Activated T-cell treated with anti-CD3 and anti-CD28 coated beads, Interleukin-2, amount 50 U/mL, for 48 hours (primary cell): ENCODE measurements around the gene SEMA4C.
A peak's percentile ranks its signal among the peaks of the same experiment; 100 is the strongest.

Source experiments
- DNase-seq, 2 experiments: peaks; one replicate each; pipeline ENCODE4 v3.0.0-alpha.2; 2020

Gene SEMA4C

GRCh38 chr2:96869822-96870625 lies at the start of gene SEMA4C:
Gene SEMA4C, minus strand, starts transcription at chr2:96870080. Its CDS starts 2,194 bp downstream, at chr2:96867886.
- DNase-seq = peak; percentile 59 to 67

GRCh38 chr2:96918754-96919550 lies 49.1 kb upstream of the SEMA4C start:
- no peak for DNase-seq

GRCh38 chr2:96918092-96918753 lies 48.3 kb upstream of the SEMA4C start:
- no peak for DNase-seq

- DNase-seq = no peak
These were observed 47.0 kb upstream of the SEMA4C start for GRCh38 chr2:96916646-96917543.

- DNase-seq = no peak
These were observed 46.3 kb upstream of the SEMA4C start for GRCh38 chr2:96916156-96916630.

- DNase-seq = no peak
These were observed 44.5 kb upstream of the SEMA4C start for GRCh38 chr2:96914332-96914731.

DNA sequence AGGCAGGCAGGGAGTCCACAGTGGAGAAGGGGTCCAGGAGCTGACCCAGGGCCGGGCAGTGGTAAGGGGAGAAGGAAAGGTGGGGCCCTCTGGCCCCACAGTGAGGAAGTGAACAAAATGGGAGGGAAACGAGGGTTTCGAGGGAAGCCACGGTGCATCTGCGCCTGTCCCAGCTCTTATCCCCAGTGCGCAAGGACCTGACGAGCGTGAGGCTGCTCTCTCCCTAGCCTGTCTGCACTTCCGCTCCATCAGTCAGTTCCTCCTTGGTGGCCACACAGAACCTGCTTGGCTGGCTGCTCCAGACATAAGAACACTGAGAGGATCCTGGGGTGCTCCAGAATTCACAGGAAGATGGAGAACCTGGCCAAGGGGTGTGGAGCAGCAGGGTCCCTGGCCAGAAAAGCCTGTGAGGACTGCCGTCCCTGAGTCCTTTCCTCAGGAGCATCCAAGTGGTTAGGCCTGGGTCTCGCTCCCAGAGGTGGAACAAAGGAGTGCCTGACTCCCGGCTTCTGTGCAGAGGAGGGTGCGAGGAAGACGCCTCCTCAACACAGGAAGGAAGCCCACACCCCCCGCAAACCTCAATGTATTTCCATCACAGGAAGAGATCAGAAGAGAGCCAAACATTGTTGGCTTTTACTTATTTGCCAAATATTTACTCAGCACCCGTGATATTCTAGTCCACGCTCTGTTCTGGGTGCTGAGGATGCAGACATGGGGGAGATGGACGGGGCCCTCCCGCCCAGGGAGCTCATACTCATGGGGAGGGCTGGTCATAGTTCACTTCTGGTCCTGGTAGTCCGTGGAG lies 43.7 kb upstream of the SEMA4C start:
- DNase-seq = peak; percentile 60 to 68

DNA sequence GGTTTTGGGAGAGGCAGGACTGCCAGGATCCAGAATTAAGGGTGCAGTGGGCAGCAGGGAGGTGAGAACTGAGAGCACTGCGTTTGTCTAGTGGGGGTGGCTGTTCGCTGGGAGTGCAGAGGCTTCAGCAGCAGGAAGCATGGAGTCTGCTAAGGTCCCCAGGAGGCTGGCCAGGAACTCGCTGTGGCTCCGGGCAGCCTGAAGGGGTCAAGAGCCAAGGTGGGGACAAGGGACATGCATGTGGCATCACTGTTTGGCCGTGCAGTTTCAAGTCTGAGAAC lies 43.2 kb upstream of the SEMA4C start:
- no peak for DNase-seq

DNA sequence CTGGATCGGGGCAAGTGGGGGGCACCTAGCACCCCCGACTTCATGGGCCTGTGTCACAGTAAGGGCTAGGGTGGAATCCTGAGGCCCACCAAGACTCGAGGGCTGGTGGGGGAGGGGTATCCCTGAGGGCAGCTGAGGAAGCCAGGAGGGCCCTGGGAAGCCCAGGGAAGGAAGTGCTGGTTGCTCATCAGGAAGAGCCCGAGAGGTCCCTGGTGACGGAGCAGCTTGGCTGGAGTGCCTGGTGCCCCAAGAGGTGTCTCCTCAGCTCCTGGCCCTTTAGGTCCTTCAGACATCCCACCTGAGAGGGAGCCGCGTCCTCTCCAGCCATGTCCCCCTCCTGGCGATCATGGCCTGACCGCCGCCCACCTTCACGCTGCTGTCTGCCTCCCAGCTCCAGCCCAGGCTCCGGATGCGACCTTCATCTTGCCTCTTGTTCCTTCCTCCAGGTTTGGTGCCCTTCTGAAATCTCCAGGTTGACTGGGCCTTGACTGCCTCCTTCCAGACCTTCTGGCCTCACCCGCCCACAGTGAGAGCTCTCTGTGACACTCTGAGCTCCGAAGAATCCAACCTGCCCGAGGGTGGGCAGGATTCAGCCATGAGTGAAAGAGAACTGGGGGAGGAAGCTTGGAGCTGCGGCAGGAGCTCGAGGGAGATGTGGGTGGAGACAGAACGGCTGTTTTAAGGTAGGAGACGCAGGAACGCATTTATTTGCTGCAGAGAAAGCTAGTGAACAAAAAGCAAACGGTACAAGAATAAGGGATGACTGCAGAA lies 42.7 kb upstream of the SEMA4C start:
- no peak for DNase-seq

GRCh38 chr2:96909611-96910021 lies 39.7 kb upstream of the SEMA4C start:
- DNase-seq = no peak

DNA sequence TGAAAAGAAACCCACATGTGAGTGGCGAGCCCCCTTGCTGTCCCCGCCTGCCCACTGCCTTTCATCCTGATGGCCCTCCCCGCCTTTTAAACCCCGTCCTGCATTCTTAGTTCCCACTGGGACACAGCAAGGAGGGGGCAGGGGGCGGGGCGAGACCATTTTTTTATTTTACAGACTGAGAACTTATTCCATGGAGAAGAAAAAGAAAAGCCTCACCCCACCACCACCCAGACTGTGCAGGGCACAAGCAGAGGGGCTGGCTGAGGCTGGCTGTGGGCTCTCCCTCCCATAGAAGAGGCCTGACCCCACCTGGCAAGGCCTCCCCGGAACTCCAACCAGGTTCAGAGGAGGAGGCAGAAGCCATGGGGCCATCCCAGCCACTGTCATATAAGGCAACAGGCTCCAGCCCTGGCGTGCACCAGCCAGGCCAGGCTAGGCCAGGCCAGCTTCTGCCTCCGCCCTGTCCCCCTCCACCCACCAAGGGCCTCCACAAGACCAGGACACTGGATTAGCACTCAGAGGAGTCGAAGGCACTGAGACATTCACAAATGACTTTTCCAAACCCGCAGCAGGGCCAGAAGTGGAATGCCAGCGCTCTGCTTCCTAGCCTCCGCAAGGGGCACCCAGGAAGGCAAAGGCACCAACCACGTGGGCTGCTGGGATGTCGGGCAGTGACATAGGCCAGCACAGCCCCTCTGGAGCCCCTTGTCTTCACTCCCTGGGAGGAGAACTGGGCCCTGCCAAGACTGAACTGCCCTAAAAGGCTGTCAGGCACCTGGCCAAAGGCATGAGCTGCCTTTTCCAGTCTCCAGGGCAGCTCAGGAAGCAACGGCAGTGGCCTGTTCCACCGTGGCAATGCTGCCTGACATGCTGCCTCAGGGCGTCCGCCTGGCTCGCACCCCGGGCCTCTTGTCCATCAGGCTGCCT lies 37.5 kb upstream of the SEMA4C start:
- no peak for DNase-seq

DNA sequence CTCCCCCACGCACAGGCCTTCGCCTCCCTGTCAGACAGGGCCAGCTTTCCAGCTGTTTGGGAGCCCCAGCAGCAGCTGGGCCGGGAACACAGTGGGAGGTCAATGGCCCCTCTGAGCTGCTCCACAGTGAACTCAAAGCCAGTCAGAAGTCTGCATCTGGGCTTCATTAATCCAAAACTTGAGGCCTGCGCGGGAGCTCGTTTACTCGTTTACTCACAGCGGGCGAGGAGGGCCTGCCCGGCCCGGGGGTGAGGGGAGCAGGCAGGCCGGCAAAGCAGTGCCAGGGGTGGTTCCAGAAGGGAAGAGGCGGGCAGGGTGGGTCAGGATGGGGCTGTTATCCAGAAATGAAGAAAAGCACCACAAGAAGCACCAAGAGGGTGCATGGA lies 36.8 kb upstream of the SEMA4C start:
- no peak for DNase-seq

DNA sequence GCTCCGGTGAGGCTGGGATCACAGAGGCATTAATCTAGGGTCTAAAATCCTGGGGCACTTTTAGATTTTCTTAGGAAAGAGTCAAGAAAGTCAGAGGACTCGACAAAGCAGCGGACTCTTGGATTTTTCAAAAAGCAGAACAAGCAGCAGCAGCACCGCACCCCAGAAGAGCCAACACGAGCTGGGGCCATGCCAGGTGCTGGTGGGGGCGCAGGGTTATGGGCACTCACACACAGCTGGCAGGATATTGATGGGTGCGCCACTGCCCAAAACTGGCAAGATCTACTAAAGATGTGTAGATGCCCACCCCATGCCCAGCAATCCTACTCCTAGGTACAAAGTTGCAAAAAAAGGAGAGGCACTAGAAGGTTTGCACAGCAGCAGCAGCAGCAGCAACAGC lies 33.9 kb upstream of the SEMA4C start:
- DNase-seq = no peak

DNA sequence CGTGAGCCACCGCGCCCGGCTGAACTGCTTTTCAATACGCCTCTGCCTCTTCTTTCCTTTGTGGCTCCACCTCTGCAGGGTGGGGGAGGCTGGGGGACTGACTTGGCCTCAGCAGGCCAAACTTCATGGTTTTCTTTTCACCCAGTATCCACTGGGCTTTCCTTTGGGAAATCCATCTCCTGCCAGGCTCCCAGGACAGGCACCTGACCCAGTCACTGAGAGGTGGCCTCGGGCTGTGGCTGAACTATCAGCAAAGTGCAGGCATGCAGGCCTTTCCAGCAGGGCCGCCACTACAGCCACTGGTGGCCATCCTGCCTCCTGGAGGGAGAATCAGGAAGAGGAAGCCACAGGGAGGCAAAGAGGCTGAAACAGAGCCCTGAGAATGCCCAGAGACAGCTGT lies 33.4 kb upstream of the SEMA4C start:
- no peak for DNase-seq

GRCh38 chr2:96900237-96900636 lies 30.4 kb upstream of the SEMA4C start:
- no peak for DNase-seq

DNA sequence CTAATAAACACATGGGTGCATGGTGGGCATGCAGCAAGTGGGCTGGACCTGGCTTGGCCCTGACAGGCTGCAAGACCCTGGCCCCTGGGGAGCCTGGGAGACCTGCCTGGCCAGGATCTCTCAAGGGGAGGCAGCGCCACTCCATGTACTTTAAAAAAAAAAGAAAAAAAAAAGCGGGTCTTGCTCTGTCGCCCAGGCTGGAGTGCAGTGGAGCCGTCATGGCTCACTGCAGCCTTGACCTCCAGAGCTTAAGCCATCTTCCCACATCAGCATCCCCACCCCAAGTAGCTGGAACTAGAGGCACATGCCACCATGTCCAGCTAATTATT lies 29.5 kb upstream of the SEMA4C start:
- DNase-seq = no peak

GRCh38 chr2:96898641-96899412 lies 28.9 kb upstream of the SEMA4C start:
- no peak for DNase-seq

- no peak for DNase-seq
These were observed 28.2 kb upstream of the SEMA4C start for GRCh38 chr2:96898135-96898505.

DNA sequence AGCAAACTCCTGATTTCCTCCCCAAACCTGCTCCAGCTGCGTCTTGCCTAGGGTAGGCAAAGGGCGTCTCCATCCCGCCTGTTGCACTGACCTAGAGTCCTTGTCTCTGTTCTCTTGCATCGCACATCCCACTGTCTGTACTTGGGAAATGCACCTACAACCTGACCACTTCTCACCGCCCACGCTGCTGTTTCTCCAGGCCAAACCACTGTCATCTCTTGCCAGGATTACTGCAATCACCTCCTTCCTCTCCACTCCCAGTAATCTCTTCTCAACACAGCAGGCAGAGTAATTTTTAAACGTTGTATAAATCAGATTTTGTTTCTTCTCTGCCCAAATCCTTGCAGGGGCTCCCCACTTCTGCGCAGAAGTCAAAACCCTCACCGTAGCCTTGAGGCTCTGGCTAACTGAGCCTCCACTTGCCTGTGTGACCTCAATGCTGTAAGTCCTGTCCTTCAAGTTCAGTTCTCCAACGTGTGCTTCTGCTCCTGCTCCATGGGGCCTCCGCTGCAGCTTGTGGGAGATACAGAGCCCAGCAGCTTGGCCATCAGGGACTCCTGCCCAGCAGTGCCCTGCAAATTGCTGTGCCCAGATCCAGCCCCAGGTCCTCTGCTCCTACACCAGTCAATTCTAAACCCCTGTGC lies 27.7 kb upstream of the SEMA4C start:
- no peak for DNase-seq
